PFSK-1 (cell line): ENCODE measurements around the gene PHACTR1.

Experiments used
- FOXP2 ChIP-seq: optimal IDR thresholded peaks from 2 replicates; pipeline ENCODE3; 2011; ENCODE audit warnings: borderline replicate concordance, control low read depth, inconsistent platforms; ENCODE audit not compliant: insufficient read depth; ENCODE audit errors: extremely low read length, extremely low read depth
- POLR2AphosphoS5 ChIP-seq: IDR thresholded peaks from 2 replicates; pipeline ENCODE4 v1.6.1; 2012; ENCODE audit warnings: low read depth, mild to moderate bottlenecking, control low read depth, low read length, moderate library complexity
- REST ChIP-seq, 2 experiments: IDR thresholded peaks; 2 replicates each; pipeline versions ENCODE4 v1.6.1 to v1.8.0; 2011 to 2012; ENCODE audit warnings: low read depth in 2 of 2, low read length in 2 of 2, control low read depth in 1 of 2, inconsistent platforms in 1 of 2, mild to moderate bottlenecking in 1 of 2, moderate library complexity in 1 of 2; ENCODE audit not compliant: insufficient read depth in 1 of 2
- SIN3A ChIP-seq: IDR thresholded peaks from 2 replicates; pipeline ENCODE4 v1.6.1; 2012; ENCODE audit warnings: mild to moderate bottlenecking, low read length, moderate library complexity, borderline replicate concordance; ENCODE audit not compliant: insufficient read depth
- TAF1 ChIP-seq: IDR thresholded peaks from 2 replicates; pipeline ENCODE4 v1.6.1; 2012; ENCODE audit warnings: low read length, control low read depth, borderline replicate concordance; ENCODE audit not compliant: insufficient read depth

- TF ChIP-seq POLR2AphosphoS5: no peak
- no peak for TF ChIP-seq TAF1
- no peak for TF ChIP-seq REST (IDR thresholded peaks at IDR 0.05; ENCODE audit: insufficient read depth in 1 of 2, low read depth in 2 of 2, low read length in 2 of 2)
- TF ChIP-seq SIN3A: no peak
- no peak for TF ChIP-seq FOXP2
These were observed 227.0 kb downstream of the PHACTR1 start for GRCh38 chr6:12943549-12943948.
